OCI-LY7 (cell line): ENCODE data around the gene CCR4. TPM values are rescaled to one million over a fixed set of nuclear protein-coding genes. Genes with fewer than 3 reads are reported as not detected.

ENCODE experiments used
- BruUV-seq: library from RNA; stranded (reverse); fragments of 400-500 nt; replicated peaks from 2 replicates; lab custom pipeline; 2021; lab: Mats Ljungman, UMichigan
- CTCF ChIA-PET: fragments of 300-600 bp; sonication (Branson Sonifier 250); formaldehyde crosslinking; loops from one replicate; lab custom pipeline; 2022; ENCODE audit warnings: antibody characterized with exemption; ENCODE audit not compliant: unreplicated experiment; lab: Charles Lee
- POLR2A ChIA-PET: fragments of 300-600 bp; sonication (Branson Sonifier 250); formaldehyde crosslinking; loops from one replicate; lab custom pipeline; 2022; ENCODE audit warnings: antibody characterized with exemption; lab: Charles Lee
- DNase-seq: peaks from one replicate; pipeline ENCODE4 v3.0.0-alpha.2; 2015; ENCODE audit warnings: low spot score
- H2AFZ ChIP-seq: fragments of 200-600 bp; sonication (generic), shearing (Covaris generic); 2 replicates; pipeline ENCODE4 v1.6.1; 2014; ENCODE audit warnings: mild to moderate bottlenecking, antibody characterized with exemption, low read length, moderate library complexity
- H3K27ac ChIP-seq: fragments of 200-600 bp; sonication (generic); 2 replicates; pipeline ENCODE4 v1.5.1; 2014; ENCODE audit warnings: mixed run types, low read depth, mild to moderate bottlenecking, moderate library complexity, low read length, inconsistent platforms; ENCODE audit not compliant: poor library complexity, severe bottlenecking
- H3K36me3 ChIP-seq: fragments of 200-600 bp; sonication (generic); 2 replicates; pipeline ENCODE4 v1.6.1; 2014; ENCODE audit warnings: mild to moderate bottlenecking, antibody characterized with exemption, low read length, moderate library complexity, mixed read lengths; ENCODE audit not compliant: insufficient read depth
- H3K4me1 ChIP-seq: fragments of 200-600 bp; sonication (generic); 2 replicates; pipeline ENCODE4 v1.5.1; 2014; ENCODE audit warnings: mild to moderate bottlenecking, low read length; ENCODE audit not compliant: insufficient read depth, poor library complexity, severe bottlenecking
- H3K4me2 ChIP-seq: fragments of 200-600 bp; sonication (generic); 2 replicates; pipeline ENCODE4 v1.6.1; 2014; ENCODE audit warnings: mild to moderate bottlenecking, low read length
- H3K4me3 ChIP-seq: fragments of 200-600 bp; sonication (generic); 2 replicates; pipeline ENCODE4 v1.5.1; 2014; ENCODE audit warnings: mild to moderate bottlenecking, low read depth, low read length; ENCODE audit not compliant: poor library complexity, severe bottlenecking
- H3K79me2 ChIP-seq: fragments of 200-600 bp; sonication (generic); 2 replicates; pipeline ENCODE4 v1.6.1; 2016; ENCODE audit warnings: low read depth, mild to moderate bottlenecking, low read length, moderate library complexity, mixed read lengths; ENCODE audit not compliant: insufficient read depth
- H3K9me2 ChIP-seq: fragments of 200-600 bp; sonication (generic); 2 replicates; pipeline ENCODE4 v1.6.1; 2016; ENCODE audit warnings: mild to moderate bottlenecking, low read length, mixed read lengths; ENCODE audit not compliant: insufficient read depth
- H3K9me3 ChIP-seq: fragments of 200-600 bp; sonication (generic); 2 replicates; pipeline ENCODE4 v1.6.1; 2014; ENCODE audit warnings: mild to moderate bottlenecking, mixed run types, low read length, mixed read lengths
- H4K20me1 ChIP-seq: fragments of 200-600 bp; sonication (generic); 2 replicates; pipeline ENCODE4 v1.6.1; 2014; ENCODE audit warnings: mild to moderate bottlenecking, antibody characterized with exemption, low read length, moderate library complexity, mixed read lengths; ENCODE audit not compliant: insufficient read depth
- CTCF ChIP-seq: fragments of 200-600 bp; sonication (generic); conservative IDR thresholded peaks from 2 replicates; pipeline ENCODE4 v1.5.1; 2014; ENCODE audit warnings: mild to moderate bottlenecking, antibody characterized with exemption, low read length, moderate library complexity, mixed read lengths
- EZH2phosphoT487 ChIP-seq: fragments of 200-600 bp; sonication (generic); IDR thresholded peaks from 2 replicates; pipeline ENCODE4 v1.6.1; 2018; ENCODE audit warnings: low read depth, borderline replicate concordance, mild to moderate bottlenecking, mixed run types, antibody characterized with exemption, low read length, moderate library complexity, mixed read lengths
- intact Hi-C: fragments of 100-400 bp; cut with micrococcal nuclease; formaldehyde crosslinking; loops from one replicate; pipeline ENCODE4 v1.10.0; 2022; ENCODE audit not compliant: unreplicated experiment
- total RNA-seq, 2 experiments: library from RNA; depleted of rRNA in 1 of 2; stranded (reverse); fragments of >200 nt in 1 of 2; shearing (Covaris generic) in 1 of 2; gene quantifications; 2 replicates each; pipeline ENCODE4 v1.2.3, GENCODE V29; 2014 to 2022

The CCR4 gene
- total RNA-seq, 2 experiments from 2014 or later, result not detected

GRCh38 chr3:32989171-32989570, 37.7 kb downstream of the CCR4 start:
- DNase-seq, result no peak
- H3K4me3 ChIP-seq, result no peak overlapping the region
- H3K4me1 ChIP-seq, result no peaks in the 10 kb centered on the region
- H3K79me2 ChIP-seq, result no peaks in the 10 kb centered on the region
- H2AFZ ChIP-seq, result no peak overlapping the region; the same call in 1 of the 2 replicates
- CTCF ChIA-PET, result no interaction called here
- no peaks in the 10 kb centered on the region for H3K36me3 ChIP-seq
- BruUV-seq, result no TSS peak
- no peaks in the 10 kb centered on the region for H4K20me1 ChIP-seq
- 0 out of 2 replicates have a peak, but pooled peaks cover 4% of the 10 kb centered on the region for H3K9me3 ChIP-seq
- TF ChIP-seq CTCF (no peak), EZH2phosphoT487 (no peak)
- no peak overlapping the region for H3K27ac ChIP-seq
- intact Hi-C loops, result no loop called here
- POLR2A ChIA-PET, result interaction anchor here (0.5 to 1.7 kb wide), 6 partner anchors 9 to 115 kb away, joined by 3 to 7 read pairs (median 3); no protein-coding TSS in a partner anchor
- H3K4me2 ChIP-seq, result no peak overlapping the region
- H3K9me2 ChIP-seq, result no peaks in the 10 kb centered on the region

- no TSS peak for BruUV-seq
- H3K9me3 ChIP-seq, result 0 out of 2 replicates have a peak, but pooled peaks cover 4% of the 10 kb centered on the region
- no peaks in the 10 kb centered on the region for H3K36me3 ChIP-seq
- H3K4me1 ChIP-seq, result no peaks in the 10 kb centered on the region
- H3K4me3 ChIP-seq, result no peak overlapping the region
- no peaks in the 10 kb centered on the region for H4K20me1 ChIP-seq
- H3K4me2 ChIP-seq, result no peak overlapping the region
- no peaks in the 10 kb centered on the region for H3K79me2 ChIP-seq
- CTCF ChIA-PET, result no interaction called here
- no peak for DNase-seq
- no peaks in the 10 kb centered on the region for H3K9me2 ChIP-seq
- POLR2A ChIA-PET, result interaction anchor here (0.7 to 1.5 kb wide), 2 partner anchors 13 to 49 kb away, joined by 3 to 6 read pairs; no protein-coding TSS in a partner anchor
- no peak overlapping the region for H2AFZ ChIP-seq
- intact Hi-C loops, result no loop called here
- TF ChIP-seq EZH2phosphoT487 (no peak), CTCF (no peak)
- H3K27ac ChIP-seq, result no peak overlapping the region
These were observed 38.7 kb downstream of the CCR4 start for GRCh38 chr3:32990116-32990515.

GRCh38 chr3:32991781-32992180, 40.3 kb downstream of the CCR4 start:
- intact Hi-C loops, result no loop called here
- TF ChIP-seq CTCF, result no peak
- no peak for TF ChIP-seq EZH2phosphoT487
- CTCF ChIA-PET, result no interaction called here
- no peak overlapping the region for H2AFZ ChIP-seq
- H3K9me2 ChIP-seq, result no peaks in the 10 kb centered on the region
- no peaks in the 10 kb centered on the region for H3K79me2 ChIP-seq
- no peak for DNase-seq
- H3K4me2 ChIP-seq, result no peak overlapping the region
- POLR2A ChIA-PET, result no interaction called here
- no peak overlapping the region for H3K27ac ChIP-seq
- H3K4me3 ChIP-seq, result no peak overlapping the region
- H4K20me1 ChIP-seq, result no peaks in the 10 kb centered on the region
- H3K36me3 ChIP-seq, result no peaks in the 10 kb centered on the region
- H3K4me1 ChIP-seq, result no peaks in the 10 kb centered on the region
- BruUV-seq, result no TSS peak
- H3K9me3 ChIP-seq, result no peaks in the 10 kb centered on the region
